Left renal pelvis (tissue), 4 donors: ENCODE measurements around the gene KRT3. TPM values are rescaled to one million over a fixed set of nuclear protein-coding genes. Genes with fewer than 3 reads are reported as not detected.

Source experiments
- DNase-seq, 4 donors: peaks; one replicate each; pipeline ENCODE4 v3.0.0-alpha.2; 2013; ENCODE audit warnings: low read depth in 4 of 4, low spot score in 3 of 4
- polyA plus RNA-seq, 4 donors: library from polyadenylated mRNA; unstranded; fragments of 120-200 nt; gene quantifications; one replicate each; pipeline ENCODE4 v1.2.1, GENCODE V29; 2013; ENCODE audit not compliant: insufficient read length in 4 of 4

KRT3 gene
- polyA plus RNA-seq, 4 donors: not detected

DNA sequence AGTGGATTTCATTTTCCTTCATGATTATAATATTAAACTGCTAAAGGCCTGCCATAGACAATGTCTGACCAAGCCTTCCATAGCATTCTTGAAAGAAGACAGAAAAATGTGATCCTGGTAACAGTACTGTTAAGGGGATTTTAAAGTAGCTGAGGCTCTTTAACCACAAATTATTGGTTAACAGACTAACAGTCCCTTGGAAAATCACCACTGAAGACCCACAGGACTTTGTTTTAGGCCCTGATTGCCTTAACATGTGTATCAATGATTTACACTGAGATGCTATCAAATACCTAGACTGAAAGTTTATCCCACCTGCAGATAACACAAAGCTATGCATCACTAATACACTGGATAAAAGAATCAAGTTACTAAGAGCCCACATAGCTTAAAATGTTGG is 32.2 kb upstream of the KRT3 start:
- DNase-seq: no peak

GRCh38 chr12:52827499-52828090 is 31.7 kb upstream of the KRT3 start:
- DNase-seq: no peak

GRCh38 chr12:52826611-52827498 is 30.9 kb upstream of the KRT3 start:
- no peak for DNase-seq

- no peak for DNase-seq
Observed at GRCh38 chr12:52825961-52826360, 30.0 kb upstream of the KRT3 start.

GRCh38 chr12:52824741-52825410 is 29.0 kb upstream of the KRT3 start:
- no peak for DNase-seq

DNA sequence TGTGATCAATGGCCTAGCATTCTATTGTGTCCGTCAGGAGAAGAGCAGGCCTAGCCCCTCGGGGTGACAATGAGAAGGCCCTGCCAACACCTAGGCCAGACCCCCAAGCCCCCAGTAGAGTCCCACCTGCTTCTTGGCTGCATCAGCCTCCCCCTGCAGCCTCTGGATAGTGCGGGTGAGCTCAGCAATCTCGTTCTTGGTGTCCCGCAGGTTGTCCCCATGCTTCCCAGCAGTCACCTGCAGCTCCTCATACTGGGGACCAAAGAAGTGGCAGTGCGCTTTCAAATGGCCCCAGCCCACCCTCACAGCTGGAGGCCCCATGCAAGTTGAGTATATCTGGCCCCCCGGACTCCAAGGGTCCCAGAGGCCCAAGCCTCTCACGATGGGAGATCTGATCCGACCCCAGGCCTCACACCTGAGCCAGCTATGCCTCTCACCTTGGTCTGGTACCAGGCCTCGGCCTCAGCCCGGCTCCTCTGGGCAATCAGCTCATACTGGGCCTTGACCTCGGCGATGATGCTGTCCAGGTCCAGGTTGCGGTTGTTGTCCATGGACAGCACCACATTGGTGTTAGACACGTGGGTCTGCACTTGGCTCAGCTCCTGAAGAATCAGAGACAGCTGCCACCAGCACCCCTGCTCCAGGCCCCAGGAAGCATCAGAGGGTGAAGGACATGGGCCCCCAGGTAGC is 28.0 kb upstream of the KRT3 start:
- no peak for DNase-seq

GRCh38 chr12:52822771-52823510 is 27.0 kb upstream of the KRT3 start:
- DNase-seq: no peak

GRCh38 chr12:52821826-52822660 is 26.1 kb upstream of the KRT3 start:
- no peak for DNase-seq

- no peak for DNase-seq
Observed at GRCh38 chr12:52821071-52821730, 25.3 kb upstream of the KRT3 start.

GRCh38 chr12:52820521-52820920 is 24.6 kb upstream of the KRT3 start:
- no peak for DNase-seq

- DNase-seq: no peak
Observed at GRCh38 chr12:52819731-52820510, 24.0 kb upstream of the KRT3 start.

DNA sequence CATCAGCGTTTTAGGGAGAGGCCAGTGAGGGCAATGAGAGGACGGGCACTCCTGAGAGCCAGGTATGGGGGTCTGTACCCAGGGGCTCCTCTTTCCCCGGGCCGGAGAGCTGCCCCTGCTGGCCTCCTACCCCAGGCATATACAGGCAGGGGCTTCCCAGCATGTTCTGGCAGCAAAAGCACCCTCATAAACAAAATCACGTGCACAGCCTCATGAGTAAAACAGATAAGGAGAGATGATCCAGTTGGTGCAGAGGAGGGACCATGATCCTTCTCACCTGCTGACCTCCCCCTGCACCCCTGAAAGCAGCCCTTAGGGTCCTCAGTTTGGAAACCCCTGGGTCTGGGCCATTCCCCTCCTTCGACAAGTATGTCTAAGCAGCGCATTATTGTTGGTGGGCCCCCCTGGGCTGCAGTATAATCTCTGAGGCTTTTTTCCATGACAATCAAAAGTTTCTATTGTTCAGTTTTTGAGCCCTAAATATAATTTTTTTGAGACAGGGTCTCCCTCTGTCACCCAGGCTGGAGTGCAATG is 23.0 kb upstream of the KRT3 start:
- no peak for DNase-seq

DNA sequence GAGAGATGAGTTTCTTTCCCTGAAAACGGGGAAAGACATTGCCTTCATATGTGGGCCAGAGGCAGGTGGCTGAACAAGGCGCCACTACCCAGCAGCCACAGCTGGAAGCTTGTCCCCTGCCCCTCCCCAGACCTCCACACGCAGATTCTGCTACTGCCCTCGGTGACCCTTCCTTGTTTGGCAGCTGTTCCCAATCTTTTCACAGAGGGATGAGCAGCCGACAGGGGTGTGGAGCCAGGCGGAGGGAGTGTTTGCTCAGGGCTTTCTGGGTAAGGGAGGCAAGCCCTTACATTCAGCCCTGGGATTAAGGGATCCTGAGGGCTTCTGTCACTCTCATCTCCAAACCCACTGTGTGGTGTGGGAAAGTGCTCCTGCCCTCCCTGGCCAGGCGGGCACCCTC is 22.5 kb upstream of the KRT3 start:
- DNase-seq: no peak

DNA sequence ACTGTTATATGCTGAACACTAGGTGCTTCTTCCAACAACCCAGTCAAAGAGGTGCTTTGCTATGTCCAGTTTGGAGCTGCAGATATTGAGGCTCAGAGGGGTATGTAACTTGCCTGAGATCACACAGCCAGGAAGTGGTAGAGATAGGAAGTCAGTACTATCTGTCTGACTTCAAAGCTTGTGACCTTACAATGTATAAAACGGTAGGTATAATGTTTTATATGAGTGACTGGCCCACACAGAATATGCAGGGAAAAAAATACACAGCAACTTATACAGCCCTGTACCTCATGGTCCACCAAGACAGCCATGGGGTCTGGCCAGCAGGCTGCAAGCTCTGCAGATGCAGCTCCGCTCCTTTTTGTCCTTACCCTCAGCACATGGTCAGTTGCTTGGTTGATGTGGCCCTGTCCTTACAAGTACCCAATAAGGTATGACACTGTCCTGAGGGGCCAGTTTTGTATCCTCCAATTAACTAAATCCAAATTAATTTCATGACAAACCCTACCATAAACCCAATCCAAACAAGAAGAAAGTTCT is 21.9 kb upstream of the KRT3 start:
- no peak for DNase-seq

DNA sequence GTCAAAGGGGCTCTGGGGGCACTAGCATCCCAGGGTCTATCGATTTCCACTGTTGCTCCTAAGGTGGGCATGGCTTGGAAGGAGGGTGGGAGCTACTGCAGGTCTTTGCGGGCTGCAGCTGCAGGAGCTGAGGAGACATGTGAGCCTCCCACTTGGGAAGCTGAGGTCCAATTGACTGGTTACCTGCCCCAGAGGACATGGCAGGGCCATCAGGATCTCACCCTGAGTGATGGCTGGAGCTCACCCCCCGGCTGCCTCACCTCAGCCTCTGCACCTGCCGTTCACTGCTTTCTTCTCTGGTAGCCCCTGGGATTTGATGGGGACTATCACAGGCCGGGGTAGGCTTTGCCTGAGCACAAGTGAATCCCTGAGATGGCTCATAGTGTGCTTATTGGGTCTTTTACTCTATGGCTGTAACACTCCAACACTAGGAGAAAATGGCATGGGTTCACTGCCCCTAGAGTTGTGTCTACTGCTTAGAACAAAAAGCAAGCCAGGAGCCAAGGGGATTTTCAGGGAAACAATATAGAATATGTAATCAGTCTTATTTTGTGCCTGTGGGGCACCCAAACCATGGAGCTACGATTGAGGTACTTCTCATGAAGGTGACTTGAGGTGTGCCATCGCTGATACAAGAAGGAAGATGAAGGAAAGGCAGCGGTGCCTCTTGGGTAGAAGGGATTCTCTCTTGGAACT is 21.2 kb upstream of the KRT3 start:
- DNase-seq: no peak

DNA sequence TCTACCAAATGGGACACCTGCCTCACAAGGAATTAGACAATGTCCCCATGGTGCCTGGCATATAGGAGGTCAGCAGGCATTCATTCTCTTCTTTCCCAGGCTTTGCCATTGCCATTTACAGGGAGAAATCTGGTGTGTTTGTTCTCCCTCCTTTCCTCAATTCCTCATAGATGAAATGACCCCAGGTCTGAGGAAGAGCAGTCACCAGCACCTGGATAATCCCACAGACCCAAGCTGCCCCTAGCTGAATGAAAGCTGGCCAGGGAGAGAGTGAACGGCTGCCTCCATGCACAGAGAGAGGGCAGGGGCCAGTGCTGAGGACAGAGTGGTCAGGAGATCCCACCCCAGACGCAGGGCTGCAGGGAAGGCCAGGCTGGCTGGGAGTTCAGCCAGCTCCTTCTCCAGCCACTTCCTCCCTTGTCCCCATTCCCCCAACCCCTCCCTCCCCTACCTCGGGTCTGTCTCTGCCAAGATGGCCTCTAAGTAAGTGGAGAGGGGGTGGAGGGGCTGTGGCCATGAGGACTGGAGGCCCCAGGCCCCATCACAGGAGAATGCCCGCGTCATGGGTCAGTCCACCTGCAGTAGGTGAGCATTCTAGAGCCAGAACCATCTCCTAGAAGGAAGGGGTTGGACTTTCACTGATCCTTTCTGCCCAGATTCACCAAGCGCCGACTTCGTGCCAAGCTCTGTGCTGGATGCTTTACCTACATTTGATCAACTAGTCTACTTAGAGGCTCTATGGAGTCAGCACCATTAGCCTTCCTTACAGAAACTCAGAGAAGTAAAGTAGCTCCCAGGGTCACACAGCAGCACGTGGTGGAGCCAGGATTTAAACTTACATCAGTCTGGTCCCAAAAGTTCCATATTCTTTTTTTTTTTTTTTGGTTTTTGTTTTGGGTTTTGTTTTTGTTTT is 20.0 kb upstream of the KRT3 start:
- DNase-seq: no peak
